ENCODE measurements around the gene GSTCD. TPM values are rescaled to one million over a fixed set of nuclear protein-coding genes. Genes with fewer than 3 reads are reported as not detected.
"Not testable (repeated sequence)": the region's sequence is repeated elsewhere in the genome, so short reads cannot be mapped to it uniquely, and the experiment has no call there.

Gene GSTCD
- total RNA-seq, 4 donors from 2014 or later = 8.2 to 33.5 (median 15.3) TPM

- no peaks in the 10 kb centered on the region for H3K4me1 ChIP-seq
- no peak for TF ChIP-seq POLR2A (IDR thresholded peaks at IDR 0.05)
- TF ChIP-seq, protein P1, sequence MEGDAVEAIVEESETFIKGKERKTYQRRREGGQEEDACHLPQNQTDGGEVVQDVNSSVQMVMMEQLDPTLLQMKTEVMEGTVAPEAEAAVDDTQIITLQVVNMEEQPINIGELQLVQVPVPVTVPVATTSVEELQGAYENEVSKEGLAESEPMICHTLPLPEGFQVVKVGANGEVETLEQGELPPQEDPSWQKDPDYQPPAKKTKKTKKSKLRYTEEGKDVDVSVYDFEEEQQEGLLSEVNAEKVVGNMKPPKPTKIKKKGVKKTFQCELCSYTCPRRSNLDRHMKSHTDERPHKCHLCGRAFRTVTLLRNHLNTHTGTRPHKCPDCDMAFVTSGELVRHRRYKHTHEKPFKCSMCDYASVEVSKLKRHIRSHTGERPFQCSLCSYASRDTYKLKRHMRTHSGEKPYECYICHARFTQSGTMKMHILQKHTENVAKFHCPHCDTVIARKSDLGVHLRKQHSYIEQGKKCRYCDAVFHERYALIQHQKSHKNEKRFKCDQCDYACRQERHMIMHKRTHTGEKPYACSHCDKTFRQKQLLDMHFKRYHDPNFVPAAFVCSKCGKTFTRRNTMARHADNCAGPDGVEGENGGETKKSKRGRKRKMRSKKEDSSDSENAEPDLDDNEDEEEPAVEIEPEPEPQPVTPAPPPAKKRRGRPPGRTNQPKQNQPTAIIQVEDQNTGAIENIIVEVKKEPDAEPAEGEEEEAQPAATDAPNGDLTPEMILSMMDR (IDR thresholded peaks at IDR 0.05) = no peak
- H3K4me3 ChIP-seq = no peak overlapping the region
- H3K27ac ChIP-seq = no peak overlapping the region
- H3K9me3 ChIP-seq = no peaks in the 10 kb centered on the region
- no peaks in the 10 kb centered on the region for H3K36me3 ChIP-seq
- no peak for DNase-seq
- no peaks in the 10 kb centered on the region for H3K27me3 ChIP-seq
- intact Hi-C loops (cut with DNase I; ENCODE audit: low total_unique reads) = no loop called here
These were observed 50.4 kb downstream of the GSTCD start for GRCh38 chr4:105758958-105759357.

- Histone ChIP-seq H3K36me3 (no peaks in the 10 kb centered on the region), H3K9me3 (no peaks in the 10 kb centered on the region), H3K4me3 (no peak overlapping the region), H3K27ac (no peak overlapping the region), H3K27me3 (no peaks in the 10 kb centered on the region), H3K4me1 (no peaks in the 10 kb centered on the region)
- no peak for DNase-seq
- intact Hi-C loops (cut with DNase I; ENCODE audit: low total_unique reads) = no loop called here
- TF ChIP-seq, protein P1 (IDR thresholded peaks at IDR 0.05) = no peak
- no peak for TF ChIP-seq POLR2A (IDR thresholded peaks at IDR 0.05)
These were observed 57.3 kb downstream of the GSTCD start for GRCh38 chr4:105765690-105766407.

DNA sequence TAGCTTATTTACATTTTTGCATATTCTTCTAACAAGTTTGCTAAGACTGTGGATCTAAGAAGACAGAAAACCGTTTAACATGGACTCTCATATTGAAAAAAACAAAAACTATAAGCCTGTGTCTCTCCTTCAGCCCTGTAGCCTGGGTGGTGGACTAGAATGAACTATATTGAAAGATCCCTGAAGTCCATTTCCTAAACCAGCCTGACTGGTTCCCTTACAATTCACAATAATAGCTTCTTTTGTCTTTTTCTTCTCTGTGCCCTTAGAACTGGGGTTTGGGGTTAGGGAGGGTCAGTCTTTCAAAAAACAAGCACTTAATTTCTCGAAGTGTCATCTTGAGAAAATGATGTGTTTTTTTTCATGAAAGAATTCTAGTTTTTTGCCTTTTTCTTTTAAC, 59.0 kb downstream of the GSTCD start:
- TF ChIP-seq, protein P1 (IDR thresholded peaks at IDR 0.05) = no peak
- no peak for TF ChIP-seq POLR2A (IDR thresholded peaks at IDR 0.05)
- Histone ChIP-seq H3K36me3 (no peaks in the 10 kb centered on the region), H3K27me3 (no peaks in the 10 kb centered on the region), H3K27ac (no peak overlapping the region), H3K4me1 (no peaks in the 10 kb centered on the region), H3K4me3 (no peak overlapping the region), H3K9me3 (peaks cover 0 to 7% of the 10 kb centered on the region in 2 donors)
- DNase-seq = no peak
- intact Hi-C loops (cut with DNase I; ENCODE audit: low total_unique reads) = no loop called here

DNA sequence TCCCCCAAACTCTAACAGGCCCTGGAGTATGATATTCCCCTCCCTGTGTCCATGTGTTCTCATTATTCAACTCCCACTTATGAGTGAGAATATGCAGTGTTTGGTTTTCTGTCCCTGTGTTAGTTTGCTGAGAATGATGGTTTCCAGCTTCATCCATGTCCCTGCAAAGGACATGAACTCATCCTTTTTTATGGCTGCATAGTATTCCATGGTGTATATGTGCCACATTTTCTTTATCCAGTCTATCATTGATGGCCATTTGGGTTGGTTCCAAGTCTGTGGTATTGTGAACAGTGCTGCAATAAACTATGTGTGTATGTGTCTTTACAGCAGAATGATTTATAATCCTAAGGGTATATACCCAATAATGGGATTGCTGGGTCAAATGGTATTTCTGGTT, 61.9 kb downstream of the GSTCD start:
- H3K27ac ChIP-seq; H3K27me3 ChIP-seq; DNase-seq; H3K36me3 ChIP-seq; H3K4me3 ChIP-seq; intact Hi-C loops (cut with DNase I; ENCODE audit: low total_unique reads); H3K9me3 ChIP-seq; H3K4me1 ChIP-seq: not testable (repeated sequence)

- H3K27ac ChIP-seq; H3K36me3 ChIP-seq; H3K4me3 ChIP-seq; H3K27me3 ChIP-seq; DNase-seq; H3K4me1 ChIP-seq; intact Hi-C loops (cut with DNase I; ENCODE audit: low total_unique reads); H3K9me3 ChIP-seq: not testable (repeated sequence)
These were observed 63.5 kb downstream of the GSTCD start for GRCh38 chr4:105772065-105772464.

DNA sequence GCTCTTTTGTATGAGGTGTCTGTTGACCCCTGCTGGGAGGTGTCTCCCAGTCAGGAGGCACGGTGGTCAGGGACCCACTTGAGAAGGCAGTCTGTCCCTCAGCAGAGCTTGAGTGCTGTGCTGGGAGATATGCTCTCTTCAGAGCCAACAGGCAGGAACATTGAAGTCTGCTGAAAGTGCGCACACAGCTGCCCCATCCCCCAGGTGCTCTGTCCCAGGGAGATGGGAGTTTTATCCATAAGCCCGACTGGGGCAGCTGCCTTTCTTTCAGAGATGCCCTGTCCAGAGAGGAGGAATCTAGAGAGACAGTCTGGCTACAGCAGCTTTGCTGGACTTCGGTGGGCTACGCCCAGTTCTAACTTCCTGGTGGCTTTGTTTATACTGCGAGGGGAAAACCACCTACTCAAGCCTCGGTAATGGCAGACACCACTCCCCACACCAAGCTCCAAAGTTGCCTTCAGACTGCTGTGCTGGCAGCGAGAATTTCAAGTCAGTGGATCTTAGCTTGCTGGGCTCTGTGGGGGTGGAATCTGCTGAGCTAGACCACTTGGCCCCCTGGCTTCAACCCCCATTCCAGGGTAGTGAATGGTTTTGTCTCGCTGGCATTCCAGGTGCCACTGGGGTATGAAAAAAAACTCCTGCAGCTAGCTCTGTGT, 67.3 kb downstream of the GSTCD start:
- H3K9me3 ChIP-seq; intact Hi-C loops (cut with DNase I; ENCODE audit: low total_unique reads); DNase-seq; H3K27me3 ChIP-seq; H3K36me3 ChIP-seq; H3K4me3 ChIP-seq; H3K27ac ChIP-seq; H3K4me1 ChIP-seq: not testable (repeated sequence)
